Right cardiac atrium (tissue), 5 donors: ENCODE results near the gene DZIP1L. TPM values are rescaled to one million over a fixed set of nuclear protein-coding genes. Genes with fewer than 3 reads are reported as not detected.
"Not testable (repeated sequence)": the region's sequence is repeated elsewhere in the genome, so short reads cannot be mapped to it uniquely, and the experiment has no call there.

ENCODE experiments used
- ATAC-seq, 2 donors: fragments of 200-7000 bp; cut with Tn5 transposase; one replicate each; pipeline versions ENCODE4 v1.8.0 to v1.9.1; 2020; ENCODE audit warnings: moderate library complexity in 2 of 2, mild to moderate bottlenecking in 1 of 2
- DNase-seq, 3 donors: peaks; one replicate each; pipeline ENCODE4 v3.0.0-alpha.2; 2020
- H3K27ac ChIP-seq: one replicate; pipeline ENCODE4 v1.5.1; 2013; ENCODE audit warnings: mild to moderate bottlenecking, low read length, control low read depth, moderate library complexity
- H3K27me3 ChIP-seq: one replicate; pipeline ENCODE4 v1.6.1; 2013; ENCODE audit not compliant: control insufficient read depth, insufficient read depth
- H3K4me1 ChIP-seq: one replicate; pipeline ENCODE4 v1.6.1; 2013; ENCODE audit warnings: low read length; ENCODE audit not compliant: control insufficient read depth, insufficient read depth
- H3K4me3 ChIP-seq: one replicate; pipeline ENCODE4 v1.5.1; 2013; ENCODE audit warnings: low read length, control low read depth
- H3K9me3 ChIP-seq: one replicate; pipeline ENCODE4 v1.6.1; 2013; ENCODE audit warnings: low read length; ENCODE audit not compliant: control insufficient read depth
- WGBS: extraction: QIAGEN DNeasy Blood & Tissue Kit; methylation state at CpG from one replicate; pipeline ENCODE4 v1.1.7; 2013; 5-methylcytosine and 5-hydroxymethylcytosine counted together
- intact Hi-C, 4 donors: fragments of 100-400 bp; cut with DNase I; formaldehyde crosslinking; loops; one replicate each; pipeline versions ENCODE4 v1.11.0 to v1.14.0; 2022 to 2023
- polyA plus RNA-seq: library from polyadenylated mRNA; stranded (reverse); fragments of 200-250 nt; gene quantifications from one replicate; pipeline ENCODE4 v1.2.3, GENCODE V29; 2013
- total RNA-seq, 4 donors: library from RNA; stranded (reverse); fragmentation: NEBNext Ultra II Directional; extraction: Animal tissue kit (Norgen Biotek cat#: 25700); gene quantifications; one replicate each; pipeline ENCODE4 v1.2.1, GENCODE V29; 2021
- donor health status: healthy with polysubstance abuse.
- donor health status: DM: no; HTN: yes; CAD: no.
- donor health status: DM: no; HTN: no; CAD: no.
- donor health status: DM: no; HTN: yes; CAD: no; lungs with severe emphysema.
- donor health status: DM: yes; HTN: yes; CAD: no.

DZIP1L gene
- total and polyA plus RNA-seq, 5 donors: 2.6 to 6.2 (median 3.8) TPM

DNA sequence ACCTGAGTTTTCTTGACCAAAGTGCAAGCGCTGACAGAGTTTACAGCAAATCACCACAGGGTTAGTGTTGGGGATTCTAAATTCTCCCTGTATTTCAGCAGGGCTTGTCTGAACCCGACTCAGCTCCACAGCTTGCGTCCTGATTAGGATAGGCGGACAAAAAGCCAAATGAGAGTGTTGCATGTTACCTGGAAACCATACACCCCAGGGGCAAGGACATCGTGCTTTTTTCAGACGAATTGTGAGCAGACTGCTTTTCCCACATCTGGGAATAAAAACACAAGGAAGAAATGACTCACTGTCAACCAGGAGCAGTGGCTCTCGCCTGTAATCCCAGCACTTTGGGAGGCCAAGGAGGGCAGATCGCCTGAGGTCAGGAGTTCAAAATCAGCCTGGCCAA lies 3.0 kb downstream of the DZIP1L start:
- intact Hi-C loops: loop anchor here in 1 of 4 donors (10.0 kb wide), 1 partner anchor 48 kb away; no protein-coding TSS in a partner anchor
- no peak for ATAC-seq
- H3K4me3 ChIP-seq: no peak overlapping the region
- peaks cover 4% of the 10 kb centered on the region for H3K4me1 ChIP-seq
- H3K9me3 ChIP-seq: no peaks in the 10 kb centered on the region
- 88% methylated on average over 8 of the region's 8 CpGs for WGBS
- H3K27ac ChIP-seq: no peak overlapping the region
- no peak for DNase-seq
- H3K27me3 ChIP-seq: no peaks in the 10 kb centered on the region

DNA sequence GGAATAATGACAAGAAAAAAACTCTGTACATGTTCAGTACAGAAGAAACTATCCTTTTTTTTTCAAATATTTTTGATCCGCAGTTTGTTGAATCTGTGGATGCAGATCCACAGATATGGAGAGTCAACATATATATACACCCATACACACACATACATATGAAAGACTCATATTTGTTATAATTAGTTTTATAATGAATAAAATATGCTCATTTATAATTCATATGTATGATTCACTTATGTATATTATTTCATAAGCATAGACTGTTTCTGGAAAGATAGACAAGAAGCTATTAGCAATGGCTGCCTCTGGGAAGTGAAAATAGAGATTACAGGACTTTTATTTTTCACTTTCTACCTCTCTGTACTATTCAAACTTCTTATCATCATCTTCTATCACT lies 9.8 kb downstream of the DZIP1L start:
- Histone ChIP-seq H3K9me3 (no peaks in the 10 kb centered on the region), H3K27me3 (no peaks in the 10 kb centered on the region), H3K4me3 (no peak overlapping the region), H3K4me1 (no peaks in the 10 kb centered on the region), H3K27ac (no peak overlapping the region)
- 94% methylated on average over 1 of the region's 1 CpG for WGBS
- intact Hi-C loops: no loop called here
- DNase-seq: no peak
- ATAC-seq: no peak

GRCh38 chr3:138103466-138103865 lies 11.9 kb downstream of the DZIP1L start:
- ATAC-seq: no peak
- no peaks in the 10 kb centered on the region for H3K27me3 ChIP-seq
- WGBS: 95% methylated on average over 19 of the region's 19 CpGs
- no peaks in the 10 kb centered on the region for H3K9me3 ChIP-seq
- H3K27ac ChIP-seq: no peak overlapping the region
- no peak overlapping the region for H3K4me3 ChIP-seq
- no peaks in the 10 kb centered on the region for H3K4me1 ChIP-seq
- intact Hi-C loops: no loop called here
- DNase-seq: no peak

GRCh38 chr3:138101351-138101940 lies 14.0 kb downstream of the DZIP1L start:
- intact Hi-C loops, ATAC-seq, H3K4me1 ChIP-seq, H3K27ac ChIP-seq, H3K4me3 ChIP-seq, DNase-seq, H3K9me3 ChIP-seq, H3K27me3 ChIP-seq: not testable (repeated sequence)
- WGBS: 83% methylated on average over 22 of the region's 22 CpGs

DNA sequence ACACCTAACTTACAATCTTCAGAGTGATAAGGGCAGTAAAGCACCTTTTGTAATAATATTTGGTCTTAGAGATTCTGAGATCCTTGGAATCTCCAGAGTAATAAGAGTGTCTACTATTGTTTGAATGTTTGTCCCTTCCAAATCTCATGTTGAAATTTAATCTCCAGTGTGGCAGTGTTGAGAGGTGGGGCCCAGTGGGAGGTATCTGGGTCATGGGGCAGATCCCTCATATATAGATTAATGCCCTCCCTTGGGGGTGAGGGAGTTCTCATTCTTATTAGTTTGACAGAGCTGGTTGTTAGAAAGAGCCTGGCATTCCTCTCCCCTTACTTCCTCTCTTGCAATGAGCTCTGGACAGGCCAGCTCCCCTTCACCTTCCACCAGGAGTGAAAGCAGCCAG lies 16.0 kb downstream of the DZIP1L start:
- no peaks in the 10 kb centered on the region for H3K27me3 ChIP-seq
- DNase-seq (no peak), ATAC-seq (no peak)
- H3K4me3 ChIP-seq: no peak overlapping the region
- no peaks in the 10 kb centered on the region for H3K4me1 ChIP-seq
- no peaks in the 10 kb centered on the region for H3K9me3 ChIP-seq
- intact Hi-C loops: no loop called here
- H3K27ac ChIP-seq: no peak overlapping the region

- H3K4me1 ChIP-seq: no peaks in the 10 kb centered on the region
- intact Hi-C loops: no loop called here
Measured at GRCh38 chr3:138097192-138098172, 17.9 kb downstream of the DZIP1L start.

GRCh38 chr3:138093721-138094120 lies 21.7 kb downstream of the DZIP1L start:
- no peak overlapping the region for H3K4me3 ChIP-seq
- H3K27ac ChIP-seq: no peak overlapping the region
- no peaks in the 10 kb centered on the region for H3K4me1 ChIP-seq
- no peak for ATAC-seq
- WGBS: 48% methylated on average over 2 of the region's 2 CpGs
- no peak for DNase-seq
- no peaks in the 10 kb centered on the region for H3K9me3 ChIP-seq
- H3K27me3 ChIP-seq: no peaks in the 10 kb centered on the region
- intact Hi-C loops: no loop called here

More at GRCh38 chr3:138097192-138098172, 17.9 kb downstream of the DZIP1L start:
- WGBS: 83% methylated on average over 12 of the region's 12 CpGs
- no peaks in the 10 kb centered on the region for H3K9me3 ChIP-seq
- H3K27ac ChIP-seq: no peak overlapping the region
- ATAC-seq (no peak), DNase-seq (no peak)
- H3K27me3 ChIP-seq: no peaks in the 10 kb centered on the region
- H3K4me3 ChIP-seq: no peak overlapping the region

DNA sequence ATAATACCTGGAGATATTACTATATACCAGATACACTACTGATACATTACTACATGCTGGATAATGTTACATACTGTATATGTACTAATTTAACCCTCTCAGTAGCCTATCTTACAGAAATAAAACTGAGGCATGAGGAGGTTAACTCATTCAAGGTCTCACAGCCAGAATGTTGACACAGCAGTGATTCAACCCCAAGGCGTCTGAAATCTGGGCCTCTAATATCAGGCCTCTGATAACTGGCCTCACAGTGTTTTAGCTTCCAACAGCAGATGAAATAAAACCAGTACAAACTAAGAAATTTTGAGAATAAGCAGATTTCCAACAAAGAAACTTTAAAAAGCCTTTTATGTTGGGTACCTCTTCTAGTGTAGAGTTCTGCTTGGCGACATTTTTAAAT lies 23.4 kb downstream of the DZIP1L start:
- WGBS: 72% methylated on average over 2 of the region's 2 CpGs
- DNase-seq: no peak
- Histone ChIP-seq H3K9me3 (no peaks in the 10 kb centered on the region), H3K4me3 (no peak overlapping the region), H3K27ac (no peak overlapping the region), H3K27me3 (no peaks in the 10 kb centered on the region), H3K4me1 (no peaks in the 10 kb centered on the region)
- intact Hi-C loops: no loop called here
- ATAC-seq: no peak

DNA sequence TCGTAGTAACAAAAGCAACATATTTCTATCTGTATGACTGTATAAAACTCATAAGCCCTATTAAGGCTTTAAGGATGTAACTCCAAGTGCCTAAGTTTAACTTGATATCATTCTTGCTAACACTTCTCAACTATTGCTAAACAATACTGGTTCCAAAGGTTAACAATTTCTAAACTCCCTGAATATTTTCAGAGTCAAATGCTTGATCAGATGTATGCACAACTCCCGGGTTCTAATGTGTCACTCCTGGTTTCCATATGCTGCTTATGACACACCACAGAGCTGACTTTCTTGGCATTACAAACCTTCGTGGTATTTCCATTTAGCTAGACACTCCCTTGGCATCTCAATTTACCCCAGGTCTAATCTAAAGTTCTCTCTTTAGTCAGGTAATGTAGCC lies 26.3 kb downstream of the DZIP1L start:
- Histone ChIP-seq H3K9me3 (no peaks in the 10 kb centered on the region), H3K4me3 (no peak overlapping the region), H3K4me1 (no peaks in the 10 kb centered on the region), H3K27me3 (no peaks in the 10 kb centered on the region), H3K27ac (no peak overlapping the region)
- DNase-seq (no peak), ATAC-seq (no peak)
- intact Hi-C loops: no loop called here
- WGBS: 84% methylated on average over 3 of the region's 3 CpGs

DNA sequence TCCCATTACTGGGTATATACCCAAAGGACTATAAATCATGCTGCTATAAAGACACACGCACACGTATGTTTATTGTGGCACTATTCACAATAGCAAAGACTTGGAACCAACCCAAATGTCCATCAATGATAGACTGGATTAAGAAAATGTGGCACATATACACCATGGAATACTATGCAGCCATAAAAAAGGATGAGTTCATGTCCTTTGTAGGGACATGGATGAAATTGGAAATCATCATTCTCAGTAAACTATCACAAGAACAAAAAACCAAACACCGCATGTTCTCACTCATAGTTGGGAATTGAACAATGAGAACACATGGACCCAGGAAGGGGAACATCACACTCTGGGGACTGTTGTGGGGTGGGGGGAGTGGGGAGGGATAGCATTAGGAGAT lies 29.7 kb downstream of the DZIP1L start:
- H3K4me3 ChIP-seq, H3K9me3 ChIP-seq, H3K27me3 ChIP-seq, DNase-seq, ATAC-seq, H3K27ac ChIP-seq, intact Hi-C loops, H3K4me1 ChIP-seq: not testable (repeated sequence)
- 98% methylated on average over 1 of the region's 3 CpGs for WGBS

DNA sequence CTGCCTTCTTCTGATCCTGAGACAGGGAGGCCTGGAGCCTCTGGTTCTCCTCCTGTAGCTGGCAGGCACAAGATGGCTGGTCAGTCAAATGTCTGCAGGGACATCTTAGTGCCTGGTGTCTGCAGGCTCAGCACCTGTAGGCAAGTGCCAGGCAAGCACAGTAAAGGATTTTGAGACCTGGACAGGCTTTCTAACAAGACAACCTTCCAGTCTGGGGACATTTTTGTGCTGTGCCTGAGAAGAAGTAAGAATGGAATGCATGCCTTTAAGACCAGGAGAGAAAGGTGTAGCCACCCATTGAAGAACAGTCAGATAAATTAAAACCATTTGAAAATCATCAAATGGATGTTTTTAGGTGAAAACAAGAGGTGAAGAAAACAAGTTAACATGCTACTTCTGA lies 31.2 kb downstream of the DZIP1L start:
- Histone ChIP-seq H3K27me3 (no peaks in the 10 kb centered on the region), H3K27ac (no peak overlapping the region), H3K4me3 (no peak overlapping the region), H3K4me1 (no peaks in the 10 kb centered on the region), H3K9me3 (no peaks in the 10 kb centered on the region)
- DNase-seq (no peak), ATAC-seq (no peak)
- intact Hi-C loops: no loop called here
